K562 (cell line): ENCODE measurements around the gene TLR1. TPM values are rescaled to one million over a fixed set of nuclear protein-coding genes. Genes with fewer than 3 reads are reported as not detected.

Source experiments
- ATAC-seq: fragments of 200-7000 bp; cut with Tn5 transposase; 3 replicates; pipeline ENCODE4 v1.9.1; 2020; ENCODE audit warnings: moderate library complexity
- BruUV-seq: library from RNA; stranded (reverse); fragments of 400-500 nt; replicated peaks from 2 replicates; lab custom pipeline; 2021; lab: Mats Ljungman, UMichigan
- CTCF ChIA-PET: fragments of 300-600 bp; formaldehyde crosslinking; extraction: SDS; loops from one replicate; lab custom pipeline; 2021; ENCODE audit warnings: low intra/inter-chr PET ratio; lab: Yijun Ruan, JAX
- POLR2A ChIA-PET: fragments of 300-600, 350-650 bp; sonication (Branson Sonifier 250); formaldehyde crosslinking; extraction: SDS; loops from one replicate; lab custom pipeline; 2021; ENCODE audit warnings: antibody characterized with exemption, inconsistent platforms; lab: Yijun Ruan, JAX
- DNase-seq, 4 experiments: peaks; one replicate each; pipeline versions ENCODE4 v3.0.0 to v3.0.0-alpha.2; 2011 to 2018; ENCODE audit warnings: low spot score in 3 of 4, mixed read lengths in 3 of 4; ENCODE audit errors: extremely low read depth in 1 of 4
- FAIRE-seq: peaks from 2 replicates; lab custom pipeline; 2011; peaks lifted over from hg19 to GRCh38; lab: Jason Lieb, UNC
- H2AFZ ChIP-seq: 2 replicates; pipeline ENCODE4 v1.6.0; 2011; ENCODE audit warnings: low read depth, low read length, control low read depth, inconsistent platforms
- H3K27ac ChIP-seq: fragments of 200-600 bp; 3 replicates; pipeline ENCODE4 v1.8.0; 2011; ENCODE audit warnings: low read depth, mild to moderate bottlenecking, control low read depth, inconsistent platforms, low read length, moderate library complexity, mixed read lengths; ENCODE audit errors: extremely low read depth
- H3K27me3 ChIP-seq, 2 experiments: fragments of 300-600 bp in 1 of 2; 2 replicates in 1 of 2; 3 replicates in 1 of 2; pipeline versions ENCODE4 v1.6.0 to v1.8.0; 2011; ENCODE audit warnings: inconsistent platforms in 2 of 2, low read length in 2 of 2, mild to moderate bottlenecking in 1 of 2, mixed read lengths in 1 of 2, moderate library complexity in 1 of 2; ENCODE audit not compliant: control insufficient read depth in 2 of 2, insufficient read depth in 2 of 2
- H3K36me3 ChIP-seq: fragments of 300-600 bp; 3 replicates; pipeline ENCODE4 v1.8.0; 2011; ENCODE audit warnings: mild to moderate bottlenecking, low read length, inconsistent platforms; ENCODE audit not compliant: control insufficient read depth, insufficient read depth
- H3K4me1 ChIP-seq, 2 experiments: fragments of 200-600 bp in 1 of 2; replicated peaks in 1 of 2; 2 replicates in 1 of 2; 3 replicates in 1 of 2; pipeline versions ENCODE4 v1.5.1 to v1.8.0; 2011; ENCODE audit warnings: inconsistent platforms in 2 of 2, low read length in 2 of 2, mild to moderate bottlenecking in 1 of 2, mixed read lengths in 1 of 2, moderate library complexity in 1 of 2; ENCODE audit not compliant: control insufficient read depth in 2 of 2, insufficient read depth in 2 of 2
- H3K4me2 ChIP-seq: 2 replicates; pipeline ENCODE4 v1.6.1; 2011; ENCODE audit warnings: low read length, control low read depth, inconsistent platforms, mixed read lengths; ENCODE audit not compliant: insufficient read depth
- H3K4me3 ChIP-seq: fragments of 200-600 bp; sonication (generic), shearing (Covaris generic); 2 replicates; pipeline ENCODE4 v1.5.1; 2016; ENCODE audit warnings: control low read depth, inconsistent platforms
- H3K79me2 ChIP-seq: fragments of 200-600 bp; 3 replicates; pipeline ENCODE4 v1.8.0; 2011; ENCODE audit warnings: low read length, inconsistent platforms; ENCODE audit not compliant: control insufficient read depth, insufficient read depth
- H3K9ac ChIP-seq, 2 experiments: 2 replicates each; pipeline versions ENCODE4 v1.6.0 to v1.6.1; 2011; ENCODE audit warnings: low read depth in 2 of 2, low read length in 2 of 2, control low read depth in 1 of 2, inconsistent platforms in 1 of 2, mild to moderate bottlenecking in 1 of 2, mixed read lengths in 1 of 2; ENCODE audit not compliant: insufficient read depth in 1 of 2
- H3K9me1 ChIP-seq: one replicate; pipeline ENCODE4 v1.6.0; 2011; ENCODE audit warnings: inconsistent platforms, mild to moderate bottlenecking, low read length, moderate library complexity; ENCODE audit not compliant: control insufficient read depth, insufficient read depth
- H3K9me3 ChIP-seq: replicated peaks from 2 replicates; pipeline ENCODE4 v1.5.1; 2011; ENCODE audit warnings: low read depth, low read length, inconsistent platforms; ENCODE audit not compliant: control insufficient read depth, insufficient read depth
- H4K20me1 ChIP-seq: replicated peaks from 2 replicates; pipeline ENCODE4 v1.6.1; 2011; ENCODE audit warnings: low read length, inconsistent platforms, mixed read lengths; ENCODE audit not compliant: control insufficient read depth, insufficient read depth
- ADNP ChIP-seq: fragments of 200-800 bp; sonication (Bioruptor generic); IDR thresholded peaks from 2 replicates; pipeline ENCODE4 v1.6.1; 2016; ENCODE audit warnings: missing genetic modification characterization, missing compliant biosample characterization
- ELF2 ChIP-seq: fragments of 250-450 bp; sonication (Bioruptor Pico); IDR thresholded peaks from 2 replicates; pipeline ENCODE4 v1.5.0; 2021; ENCODE audit warnings: mild to moderate bottlenecking
- EP300 ChIP-seq: IDR thresholded peaks from 2 replicates; pipeline ENCODE4 v1.6.1; 2012; ENCODE audit warnings: low read length, improper control_type of control experiment
- FOXK2 ChIP-seq, 2 experiments: fragments of 450-650 bp; IDR thresholded peaks in 1 of 2; conservative IDR thresholded peaks in 1 of 2; 2 replicates each; pipeline ENCODE4 v1.6.1; 2016; ENCODE audit warnings: low read depth in 2 of 2, mild to moderate bottlenecking in 1 of 2
- HDAC8 ChIP-seq: fragments of 450-650 bp; IDR thresholded peaks from 2 replicates; pipeline ENCODE4 v1.6.1; 2016; ENCODE audit warnings: mild to moderate bottlenecking, missing genetic modification characterization, moderate library complexity, missing compliant biosample characterization
- JUN ChIP-seq, 2 experiments: sonication (generic) in 1 of 2; formaldehyde crosslinking in 1 of 2; IDR thresholded peaks; 2 replicates each; pipeline versions ENCODE4 v1.6.1 to v1.8.0; 2012 to 2022; ENCODE audit warnings: borderline replicate concordance in 2 of 2, mild to moderate bottlenecking in 2 of 2, improper control_type of control experiment in 1 of 2, low read depth in 1 of 2, low read length in 1 of 2, missing genetic modification reagents in 1 of 2
- JUNB ChIP-seq: fragments of 450-650 bp; formaldehyde crosslinking; conservative IDR thresholded peaks from 2 replicates; pipeline ENCODE4 v1.4.0; 2020; ENCODE audit warnings: mild to moderate bottlenecking
- MAX ChIP-seq: sonication (generic); formaldehyde crosslinking; IDR thresholded peaks from 2 replicates; pipeline ENCODE4 v1.9.0; 2022; ENCODE audit warnings: mild to moderate bottlenecking, missing genetic modification reagents
- NUFIP1 ChIP-seq: fragments of 450-650 bp; IDR thresholded peaks from 2 replicates; pipeline ENCODE4 v1.6.1; 2018; ENCODE audit not compliant: partially characterized antibody
- PRMT5 ChIP-seq: sonication (generic); formaldehyde crosslinking; IDR thresholded peaks from 2 replicates; pipeline ENCODE4 v1.5.0; 2020; ENCODE audit warnings: missing genetic modification reagents
- RBM15 ChIP-seq: fragments of 200-400 bp; formaldehyde crosslinking; IDR thresholded peaks from 2 replicates; pipeline ENCODE4 v1.6.1; 2018; ENCODE audit warnings: mild to moderate bottlenecking, low read length, moderate library complexity; ENCODE audit not compliant: insufficient read depth
- SMAD4 ChIP-seq: fragments of 250-450 bp; sonication (Bioruptor Pico); conservative IDR thresholded peaks from 2 replicates; pipeline ENCODE4 v1.8.0; 2021; ENCODE audit warnings: inconsistent platforms, mild to moderate bottlenecking, moderate library complexity
- STAG1 ChIP-seq: sonication (generic); formaldehyde crosslinking; IDR thresholded peaks from 2 replicates; pipeline ENCODE4 v1.5.0; 2020; ENCODE audit warnings: missing genetic modification reagents, borderline replicate concordance
- ZBTB12 ChIP-seq: fragments of 250-450 bp; sonication (Bioruptor Pico); IDR thresholded peaks from 2 replicates; pipeline ENCODE4 v1.4.0; 2020
- ZKSCAN1 ChIP-seq: fragments of 150-350 bp; IDR thresholded peaks from 2 replicates; pipeline ENCODE4 v1.6.1; 2016; ENCODE audit warnings: low read depth, low read length
- ZNF408 ChIP-seq: fragments of 250-450 bp; sonication (Bioruptor Pico); IDR thresholded peaks from 2 replicates; pipeline ENCODE4 v1.4.0; 2020; ENCODE audit warnings: low read depth, mild to moderate bottlenecking, moderate library complexity
- ZNF551 ChIP-seq: fragments of 250-450 bp; sonication (Bioruptor Pico); IDR thresholded peaks from 2 replicates; pipeline ENCODE4 v1.5.0; 2021; ENCODE audit warnings: mild to moderate bottlenecking, moderate library complexity
- ZNF764 ChIP-seq: fragments of 250-450 bp; sonication (Bioruptor Pico); IDR thresholded peaks from 2 replicates; pipeline ENCODE4 v1.4.0; 2020; ENCODE audit warnings: low read depth, mild to moderate bottlenecking, moderate library complexity
- ZSCAN32 ChIP-seq: fragments of 450-650 bp; formaldehyde crosslinking; IDR thresholded peaks from 2 replicates; pipeline ENCODE4 v1.4.0; 2020; ENCODE audit warnings: mild to moderate bottlenecking, moderate library complexity
- WGBS: fragments of 100-300 bp; shearing (Covaris generic); methylation state at CpG from one replicate; pipeline ENCODE4 v1.1.6; 2016; ENCODE audit warnings: low coverage, mixed read lengths; ENCODE audit not compliant: insufficient coverage; ENCODE audit errors: missing lambda C conversion rate; 5-methylcytosine and 5-hydroxymethylcytosine counted together
- in situ Hi-C: fragments of 300-500 bp; cut with MboI; formaldehyde crosslinking; loops from 4 replicates; pipeline ENCODE4 v1.15.0; 2018; ENCODE audit warnings: inconsistent platforms, mixed read lengths
- intact Hi-C: fragments of 100-400 bp; cut with micrococcal nuclease; formaldehyde crosslinking; loops from 2 replicates; pipeline ENCODE4 v1.14.2; 2022
- polyA plus RNA-seq, 8 experiments: library from polyadenylated mRNA; depleted of rRNA in 4 of 8; stranded (reverse) in 5 of 8; unstranded in 3 of 8; fragments of >200 nt; fragmentation: Nextera tagmentation in 2 of 8; fragmentation: Illumina TruSeq in 1 of 8; extraction: Ambion mirVana in 2 of 8; extraction: Trizol in 1 of 8; gene quantifications; 2 replicates each; pipeline versions ENCODE4 v1.2.1 to v1.2.3, GENCODE V29; 2011 to 2014; ENCODE audit warnings: inconsistent platforms in 1 of 8, missing spikeins in 1 of 8
- total RNA-seq, 7 experiments: library from RNA; depleted of rRNA in 6 of 7; stranded (reverse); fragments of >200 nt in 6 of 7; fragmentation: Illumina TruSeq in 2 of 7; extraction: Trizol in 2 of 7; gene quantifications; 2 replicates each; pipeline versions ENCODE4 v1.2.1 to v1.2.3, GENCODE V29; 2011 to 2021; ENCODE audit warnings: low replicate concordance in 1 of 7
- TF ChIP-seq, protein P1 (sequence below): fragments of 250-450 bp; sonication (Bioruptor Pico); IDR thresholded peaks from 2 replicates; pipeline ENCODE4 v1.8.0; 2021; ENCODE audit warnings: mild to moderate bottlenecking, moderate library complexity

Gene TLR1
- total and polyA plus RNA-seq, 9 of the 15 experiments (the other 6 are each of a cell fraction or from before 2014, with no cell fraction given) = 0.11 to 0.49 (median 0.29) TPM

GRCh38 chr4:38819569-38819968 lies 15.0 kb upstream of the TLR1 start (continued):
- no peak for TF ChIP-seq JUNB (CRISPR knock-in tag)
- no peak for TF ChIP-seq ZNF408 (CRISPR knock-in tag)
- no peak for TF ChIP-seq RBM15
- no peak for TF ChIP-seq ZKSCAN1
- no peak for TF ChIP-seq EP300

DNA sequence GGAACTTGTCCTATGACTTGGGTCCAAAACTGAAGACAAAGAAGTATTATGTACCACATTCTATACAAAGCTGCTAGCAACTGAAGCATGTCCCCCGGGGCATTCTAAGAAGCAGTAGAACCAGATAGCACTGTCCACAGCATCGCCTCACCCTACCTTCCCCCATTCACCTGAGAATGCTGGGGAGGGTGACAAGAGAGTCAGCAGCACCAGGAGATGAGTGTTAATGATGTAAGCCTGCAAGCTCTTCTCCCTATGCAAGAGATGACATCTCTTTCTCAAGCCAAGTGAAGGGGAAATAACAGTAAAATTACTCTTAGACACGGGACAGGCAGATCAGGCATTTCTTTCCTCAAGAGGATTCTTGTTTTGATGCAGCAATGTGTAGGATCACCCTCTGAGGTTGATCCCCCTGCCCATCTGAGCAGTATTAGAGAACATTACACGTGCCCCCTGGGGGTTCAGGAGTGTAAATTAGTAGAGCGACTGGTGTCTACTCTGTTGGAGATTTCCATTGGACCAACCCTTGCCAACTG lies 13.9 kb upstream of the TLR1 start:
- H3K27me3 ChIP-seq = 0 out of 5 replicates have a peak, but pooled peaks cover 0 to under 1% of the 10 kb centered on the region in 2 experiments
- 3% methylated on average over 5 of the region's 5 CpGs for WGBS
- CTCF ChIA-PET = no interaction called here
- in situ Hi-C loops (no loop called here), intact Hi-C loops (no loop called here)
- no peak overlapping the region for H2AFZ ChIP-seq
- peaks cover 2% of the 10 kb centered on the region for H3K9me3 ChIP-seq
- DNase-seq (no peak), FAIRE-seq (no peak), ATAC-seq (no peak)
- BruUV-seq = no TSS peak
- H3K27ac ChIP-seq = no peak overlapping the region
- no peak overlapping the region for H3K4me3 ChIP-seq
- POLR2A ChIA-PET = interaction anchor here (0.6 to 1.2 kb wide), 4 partner anchors 13 to 1464 kb away, joined by 3 read pairs; partner anchors contain the start of gene TLR10
- H3K79me2 ChIP-seq = no peaks in the 10 kb centered on the region
- H3K9me1 ChIP-seq = no peaks in the 10 kb centered on the region
- H3K9ac ChIP-seq = no peak overlapping the region
- peaks cover 0 to under 1% of the 10 kb centered on the region in 2 experiments; a peak in 1 of 5 replicates for H3K4me1 ChIP-seq
- no peak overlapping the region for H3K4me2 ChIP-seq
- H3K36me3 ChIP-seq = no peaks in the 10 kb centered on the region
- no peaks in the 10 kb centered on the region for H4K20me1 ChIP-seq
- TF ChIP-seq, protein P1, sequence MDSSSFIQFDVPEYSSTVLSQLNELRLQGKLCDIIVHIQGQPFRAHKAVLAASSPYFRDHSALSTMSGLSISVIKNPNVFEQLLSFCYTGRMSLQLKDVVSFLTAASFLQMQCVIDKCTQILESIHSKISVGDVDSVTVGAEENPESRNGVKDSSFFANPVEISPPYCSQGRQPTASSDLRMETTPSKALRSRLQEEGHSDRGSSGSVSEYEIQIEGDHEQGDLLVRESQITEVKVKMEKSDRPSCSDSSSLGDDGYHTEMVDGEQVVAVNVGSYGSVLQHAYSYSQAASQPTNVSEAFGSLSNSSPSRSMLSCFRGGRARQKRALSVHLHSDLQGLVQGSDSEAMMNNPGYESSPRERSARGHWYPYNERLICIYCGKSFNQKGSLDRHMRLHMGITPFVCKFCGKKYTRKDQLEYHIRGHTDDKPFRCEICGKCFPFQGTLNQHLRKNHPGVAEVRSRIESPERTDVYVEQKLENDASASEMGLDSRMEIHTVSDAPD = no peak
- TF ChIP-seq MAX (CRISPR knock-in tag) = no peak
- no peak for TF ChIP-seq HDAC8 (tag)
- TF ChIP-seq ZSCAN32 = no peak
- no peak for TF ChIP-seq ADNP (tag)
- TF ChIP-seq ZBTB12 = no peak
- TF ChIP-seq ZNF764 (CRISPR knock-in tag) = no peak
- no peak for TF ChIP-seq NUFIP1
- no peak for TF ChIP-seq FOXK2 (conservative IDR thresholded peaks at IDR 0.05 in 1 of 2, IDR thresholded peaks at IDR 0.05 in 1 of 2; ENCODE audit: low read depth in 2 of 2)
- no peak for TF ChIP-seq SMAD4 (CRISPR knock-in tag)
- TF ChIP-seq PRMT5 (CRISPR knock-in tag) = no peak
- no peak for TF ChIP-seq ELF2
- no peak for TF ChIP-seq ZNF551 (CRISPR knock-in tag)
- no peak for TF ChIP-seq JUN (IDR thresholded peaks at IDR 0.05; ENCODE audit: borderline replicate concordance, low read depth, low read length)
- TF ChIP-seq JUN (CRISPR knock-in tag; IDR thresholded peaks at IDR 0.05; ENCODE audit: borderline replicate concordance) = no peak
- TF ChIP-seq STAG1 (CRISPR knock-in tag) = no peak
